DMS114 treated with DMSO at 0.1 percent for 48 hours (cell line): Measurements from ENCODE around the gene CATSPER3.
A peak's percentile ranks its signal among the peaks of the same experiment; 100 is the strongest.

Experiments
- DNase-seq: peaks from one replicate; lab custom pipeline; 2025; ENCODE audit not compliant: unreplicated experiment; lab: John Stamatoyannopoulos, UW

CATSPER3 gene

DNA sequence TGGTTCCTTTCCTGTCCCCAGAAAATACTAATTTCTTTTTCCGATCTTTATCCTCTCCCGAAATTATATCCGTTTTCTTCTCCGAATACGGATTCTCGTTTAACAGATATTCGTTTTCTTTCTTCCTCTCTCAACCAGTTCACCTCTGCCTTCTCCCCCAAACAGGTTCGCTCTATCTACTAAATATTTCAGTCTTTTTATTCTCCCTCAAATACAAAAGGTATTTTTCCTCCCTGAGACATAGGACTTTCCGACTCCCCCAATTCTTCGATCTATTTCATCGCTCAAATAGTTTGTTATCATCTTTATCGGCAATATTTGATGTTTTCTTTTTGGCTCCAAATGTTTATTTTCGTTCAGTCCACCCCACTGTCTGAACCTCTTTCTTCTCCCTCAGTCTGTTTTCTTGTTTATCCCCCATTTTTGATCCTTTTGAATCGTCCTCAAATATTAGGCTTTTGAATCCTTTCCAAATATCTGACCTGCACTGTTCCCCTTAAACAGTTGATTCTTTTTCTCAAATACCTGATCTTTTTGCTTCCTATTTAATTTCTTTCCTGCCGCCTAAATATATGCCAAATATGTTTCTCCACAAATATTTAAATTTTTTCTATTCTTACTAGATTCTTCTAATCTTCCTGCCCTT, 61.9 kb downstream of the CATSPER3 start:
- no peak for DNase-seq

DNA sequence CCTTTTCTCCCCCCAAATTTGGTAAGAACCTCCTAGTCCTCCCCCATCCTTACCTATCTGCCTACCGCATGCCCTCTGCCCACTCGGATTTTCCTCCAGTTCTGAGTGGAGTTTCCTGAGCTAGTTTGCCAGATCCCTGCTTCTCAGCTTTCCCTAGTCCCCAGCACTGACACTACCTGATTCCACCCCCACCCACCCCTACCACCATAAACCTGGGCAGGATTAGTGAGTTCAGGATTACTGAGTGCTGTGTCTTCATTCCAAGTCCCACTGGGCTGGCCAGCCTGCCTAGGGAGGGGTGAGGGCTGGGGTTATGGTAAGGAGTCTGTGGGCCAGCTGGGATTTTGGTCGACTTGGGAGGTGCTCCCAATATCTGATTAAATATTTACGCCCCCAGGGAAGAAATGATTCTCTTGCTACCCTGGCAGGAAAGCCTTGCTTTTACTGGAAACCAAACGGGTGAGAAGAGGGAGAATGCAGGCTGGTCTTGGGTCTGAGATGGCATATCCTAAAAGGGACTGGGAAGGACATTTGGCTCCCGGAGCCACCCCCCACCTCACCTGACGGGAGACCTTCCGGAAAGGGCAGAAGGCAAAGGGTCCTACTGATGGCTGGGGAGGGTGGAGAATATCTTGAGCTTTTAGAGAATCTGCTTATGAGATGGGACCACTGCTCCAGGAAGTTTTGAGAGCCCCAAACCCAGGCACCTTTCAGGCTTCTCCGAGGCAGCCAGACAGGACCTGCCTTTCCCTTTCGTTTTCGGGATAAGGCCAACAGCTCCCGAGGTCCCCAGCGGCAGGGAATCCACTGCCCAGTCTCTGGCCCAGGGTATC, 62.6 kb downstream of the CATSPER3 start:
- no peak for DNase-seq

DNA sequence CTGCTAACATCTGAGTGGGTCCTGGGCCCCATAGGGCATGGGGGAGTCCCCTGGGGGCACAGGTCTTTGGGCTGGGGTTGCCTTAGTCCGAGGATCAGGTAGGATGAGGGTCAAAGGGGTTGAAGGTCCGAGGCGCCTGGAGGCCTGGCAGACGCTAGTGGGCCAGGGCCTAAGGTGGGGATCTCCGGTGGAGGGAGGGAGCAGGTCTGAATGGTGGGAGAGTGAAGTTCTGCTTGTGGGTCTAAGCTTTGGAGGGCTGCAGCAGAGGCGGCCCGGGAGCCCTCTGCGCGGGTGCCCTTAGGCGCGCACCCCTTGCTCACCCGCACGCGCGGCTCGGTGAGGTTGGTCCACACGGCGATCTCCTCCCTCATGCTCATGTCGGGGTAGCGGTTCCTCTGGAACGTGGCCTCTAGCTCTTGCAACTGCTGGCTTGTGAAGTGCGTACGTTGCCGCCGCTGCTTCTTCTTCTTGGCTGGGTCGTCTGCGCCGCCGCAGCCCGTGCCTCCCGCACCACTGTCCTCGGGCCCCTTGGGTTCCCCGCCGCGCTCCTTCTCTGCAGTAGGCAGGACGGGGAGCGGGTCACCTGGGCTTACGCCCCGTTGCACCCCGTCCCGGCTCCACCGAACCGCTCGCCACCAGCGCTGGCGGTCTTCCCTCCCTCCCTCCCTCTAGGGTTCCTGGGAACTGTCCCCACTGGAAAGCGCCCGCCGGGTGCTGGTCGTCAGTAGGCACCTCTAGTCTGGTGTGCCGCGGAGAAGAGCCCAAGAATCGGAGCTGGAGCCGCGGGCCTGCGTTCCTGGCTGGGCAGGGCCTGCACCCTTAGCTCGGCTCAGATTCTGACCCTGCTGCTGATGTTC, 63.5 kb downstream of the CATSPER3 start:
- DNase-seq: no peak

DNA sequence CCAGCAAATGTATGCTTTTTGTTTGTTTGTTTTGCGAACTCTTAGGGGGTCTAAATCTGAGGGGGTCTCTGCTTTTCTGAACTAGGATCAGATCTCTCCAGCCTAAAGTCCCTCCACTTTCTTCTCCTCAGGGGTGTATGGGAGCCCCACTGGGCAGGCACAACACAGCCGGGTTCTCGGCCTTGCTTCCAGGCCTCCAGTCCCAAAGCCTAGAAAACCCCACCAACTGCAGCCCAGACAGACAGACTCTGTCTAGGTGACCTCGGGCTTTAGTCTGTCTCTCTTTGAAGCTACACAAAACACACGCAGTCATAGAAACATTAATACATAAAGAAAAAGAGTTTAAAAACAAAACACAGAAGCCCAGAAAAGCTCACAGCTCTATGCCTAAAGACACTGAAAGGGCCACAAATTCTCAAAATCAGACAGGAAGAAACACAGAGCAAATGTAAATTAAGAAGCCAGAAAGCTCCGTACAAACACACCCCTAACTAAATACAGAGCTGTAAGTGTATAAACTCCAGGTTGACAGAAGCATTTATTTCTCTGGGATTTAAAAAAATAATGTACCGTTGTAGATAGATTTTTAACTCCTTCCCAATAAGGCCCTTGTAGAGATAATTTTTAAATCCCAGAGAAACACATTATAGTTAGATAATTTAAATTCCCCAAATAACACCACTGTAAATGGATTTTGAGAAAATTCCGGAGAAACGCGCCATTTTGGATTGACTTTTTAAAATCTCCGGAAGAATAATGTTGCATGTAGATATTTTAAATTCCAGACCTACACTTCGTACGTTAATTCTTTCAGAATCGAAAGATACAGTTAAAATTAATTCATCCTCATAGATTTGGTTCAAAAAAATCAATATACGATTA, 64.3 kb downstream of the CATSPER3 start:
- DNase-seq: no peak

DNA sequence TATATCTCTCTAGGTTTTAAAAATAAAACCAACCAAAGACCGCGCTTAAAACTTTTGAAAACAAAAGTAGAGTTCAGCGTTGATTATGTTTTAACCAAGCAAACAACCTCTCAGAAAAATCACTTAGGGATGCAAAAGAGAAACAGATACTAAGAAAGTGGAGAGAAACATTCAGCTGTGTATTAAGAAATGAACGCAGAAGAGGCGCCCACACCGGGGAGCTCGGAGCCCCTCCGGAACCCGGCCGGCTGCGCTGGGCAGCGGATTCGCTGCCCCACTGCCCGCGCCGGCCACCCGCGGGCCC, 64.9 kb downstream of the CATSPER3 start:
- no peak for DNase-seq

DNA sequence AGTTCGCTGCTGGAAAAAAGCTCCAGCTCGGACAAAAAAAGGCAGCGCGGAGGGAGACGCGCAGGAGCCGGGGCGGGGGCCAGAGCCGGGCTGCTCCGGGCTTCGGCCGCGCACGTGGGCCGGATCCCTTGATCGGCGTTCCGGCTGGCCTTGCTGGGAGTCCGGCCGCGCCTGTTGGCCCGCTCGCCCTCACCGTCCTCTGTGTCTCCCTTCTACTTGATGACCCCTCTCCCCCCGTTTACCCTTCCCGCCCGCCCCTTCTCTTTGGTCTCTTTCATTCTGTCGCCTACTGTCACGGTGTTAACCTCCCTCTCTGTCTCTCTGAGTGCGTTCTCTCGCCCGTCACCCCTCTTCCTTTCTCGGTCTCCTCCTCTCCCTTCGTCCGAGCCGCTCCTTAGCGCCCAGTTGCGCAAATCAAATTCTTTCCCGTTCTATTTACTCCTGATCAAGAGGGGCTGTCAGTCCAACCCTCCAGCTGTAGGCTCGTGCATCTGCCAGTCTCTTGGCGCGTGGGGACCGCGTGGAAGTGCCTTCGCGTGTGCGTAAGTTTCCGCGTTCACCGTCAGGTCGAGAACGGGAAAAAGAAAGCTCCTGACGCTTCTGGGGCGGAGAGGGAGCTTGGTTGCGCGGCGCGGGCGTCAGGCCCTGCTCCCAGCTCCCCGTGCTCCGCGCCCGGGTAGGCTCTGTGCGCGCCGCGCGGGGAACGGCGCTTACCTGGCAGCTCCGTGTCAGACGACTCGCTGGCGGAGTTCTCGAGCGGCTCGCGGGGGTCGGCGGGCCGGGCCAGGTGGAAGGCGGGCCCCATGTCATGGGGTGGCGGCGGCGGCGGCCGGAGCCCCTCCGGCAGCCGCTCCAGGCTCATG, 65.5 kb downstream of the CATSPER3 start:
- DNase-seq: peak; percentile 39

DNA sequence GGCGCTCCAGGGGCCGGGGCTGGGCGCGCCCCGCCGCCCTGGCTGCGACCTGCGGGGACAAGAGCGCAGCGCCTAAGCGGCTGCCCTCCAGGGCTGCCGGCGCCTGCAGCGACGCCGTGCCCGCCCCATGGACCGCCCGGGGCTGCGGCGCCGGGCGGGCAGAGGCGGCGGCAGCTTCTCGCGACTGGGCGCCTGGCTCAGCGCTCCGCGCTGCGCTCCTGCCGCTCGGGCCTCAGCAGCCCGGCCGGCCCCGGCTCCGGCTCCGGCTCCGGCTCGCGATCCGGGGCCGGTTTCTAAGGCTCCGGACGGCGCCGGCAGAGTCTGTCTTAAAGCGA, 66.2 kb downstream of the CATSPER3 start, which contains the start of gene PITX1:
PITX1 (minus strand) TSS at position 328 of the 335 bp plus-strand sequence. CDS start 347 bp downstream, outside the sequence.
- DNase-seq: no peak

DNA sequence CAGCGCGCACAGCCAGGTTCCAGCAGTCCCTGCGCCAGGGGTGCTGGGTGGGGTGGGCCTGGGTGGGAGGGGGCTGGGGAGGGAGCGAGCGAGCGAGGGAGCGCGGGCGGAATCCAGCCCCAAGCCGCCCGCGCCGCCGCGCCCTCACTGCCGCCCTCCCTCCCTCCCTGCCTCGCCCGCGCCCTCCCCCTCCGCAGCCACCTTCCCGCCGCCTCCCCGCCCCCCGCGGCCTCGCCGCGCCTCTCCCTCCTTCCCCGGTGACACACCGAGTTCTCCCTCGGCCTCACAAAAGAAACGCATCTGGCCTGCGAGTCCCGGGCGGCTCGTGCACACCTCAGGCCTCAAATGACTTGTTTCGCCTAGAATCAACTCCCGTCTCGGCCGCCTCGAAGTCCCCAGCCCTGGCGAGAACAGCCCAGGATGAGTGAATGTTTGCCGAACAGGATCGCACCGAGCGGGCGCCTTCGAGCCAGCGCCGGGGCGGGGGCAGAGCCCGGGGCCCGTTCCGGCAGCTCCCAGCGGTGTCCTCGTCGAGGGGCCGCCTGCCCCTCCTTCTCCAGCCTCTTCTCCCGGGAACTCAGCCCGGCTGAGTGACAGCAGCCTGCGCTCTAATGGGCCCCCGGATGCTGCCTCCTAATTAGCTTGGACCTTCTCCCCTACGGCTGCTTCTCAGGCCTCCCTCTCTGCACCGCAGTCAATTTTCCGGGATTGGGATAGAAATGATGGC, 66.7 kb downstream of the CATSPER3 start:
- no peak for DNase-seq

DNA sequence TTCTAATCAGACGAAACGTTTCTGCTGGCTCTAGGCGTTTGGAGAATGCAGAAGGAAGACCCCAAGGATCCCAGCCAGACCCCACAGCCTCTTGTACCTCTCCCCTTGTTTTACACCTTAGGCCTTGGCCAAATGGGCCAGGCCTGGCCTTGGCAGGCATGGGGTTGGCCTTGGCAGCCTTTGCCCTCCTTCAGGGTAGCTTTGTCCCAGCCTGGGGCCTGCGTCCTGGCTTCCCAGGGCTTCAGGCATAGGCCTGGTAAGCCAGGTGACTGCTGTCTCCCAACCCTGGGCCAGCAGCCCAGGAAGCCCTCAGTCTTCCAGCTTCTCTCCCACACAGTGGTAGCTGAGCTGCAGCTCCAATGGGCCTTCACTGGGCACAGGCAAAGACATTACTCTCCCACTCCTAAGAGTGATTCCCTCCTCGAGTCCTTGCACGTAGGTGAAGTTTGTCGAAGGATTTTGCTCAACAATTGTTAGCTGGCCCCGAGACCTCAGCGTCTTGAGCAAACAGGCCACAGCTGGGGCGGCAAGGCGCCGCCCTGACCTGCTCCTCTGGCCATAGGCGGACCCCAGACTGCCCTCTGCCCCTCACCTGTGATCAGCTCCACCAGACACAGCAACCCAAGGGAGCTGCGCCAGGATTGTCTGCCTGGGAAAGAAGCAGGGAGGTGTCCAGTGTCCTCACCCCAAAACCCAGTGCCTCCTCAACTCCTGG, 67.4 kb downstream of the CATSPER3 start:
- DNase-seq: no peak

DNA sequence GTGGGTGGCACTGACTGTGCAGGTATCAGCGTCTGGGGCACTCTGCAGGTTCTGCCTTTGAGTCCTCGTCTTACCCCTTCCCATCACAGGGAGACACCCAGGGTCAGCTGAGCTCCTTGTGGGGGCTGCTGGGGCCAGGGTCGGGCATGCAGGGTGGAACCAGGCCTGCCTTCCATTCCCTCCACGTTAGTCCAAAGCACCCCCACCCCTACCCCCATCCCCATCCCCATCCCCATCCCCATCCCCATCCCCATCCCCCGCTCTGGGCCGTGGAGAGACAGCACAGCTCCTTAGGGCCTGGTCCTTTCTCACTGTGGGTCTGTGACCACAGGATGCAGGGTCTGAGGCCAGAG, 67.9 kb downstream of the CATSPER3 start:
- no peak for DNase-seq

DNA sequence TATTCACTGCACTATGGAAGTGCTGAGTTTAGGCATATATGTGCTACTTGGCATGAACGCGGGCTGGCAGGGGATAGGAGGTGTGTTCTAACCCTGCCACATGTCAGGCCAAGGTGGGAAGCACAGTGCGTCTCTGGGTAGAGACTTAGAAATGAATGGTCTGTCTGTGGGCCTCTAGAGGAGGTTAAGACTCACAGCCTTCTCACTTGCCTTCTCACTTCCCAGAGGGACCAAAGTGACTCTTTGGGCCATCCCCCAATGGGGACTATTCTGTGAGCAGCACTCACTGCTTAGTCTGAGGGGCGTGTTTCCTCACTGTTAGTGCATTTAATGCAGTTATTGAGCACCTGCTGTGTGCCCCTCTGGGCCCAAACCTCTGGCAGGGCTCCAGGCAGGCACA, 68.7 kb downstream of the CATSPER3 start:
- no peak for DNase-seq

DNA sequence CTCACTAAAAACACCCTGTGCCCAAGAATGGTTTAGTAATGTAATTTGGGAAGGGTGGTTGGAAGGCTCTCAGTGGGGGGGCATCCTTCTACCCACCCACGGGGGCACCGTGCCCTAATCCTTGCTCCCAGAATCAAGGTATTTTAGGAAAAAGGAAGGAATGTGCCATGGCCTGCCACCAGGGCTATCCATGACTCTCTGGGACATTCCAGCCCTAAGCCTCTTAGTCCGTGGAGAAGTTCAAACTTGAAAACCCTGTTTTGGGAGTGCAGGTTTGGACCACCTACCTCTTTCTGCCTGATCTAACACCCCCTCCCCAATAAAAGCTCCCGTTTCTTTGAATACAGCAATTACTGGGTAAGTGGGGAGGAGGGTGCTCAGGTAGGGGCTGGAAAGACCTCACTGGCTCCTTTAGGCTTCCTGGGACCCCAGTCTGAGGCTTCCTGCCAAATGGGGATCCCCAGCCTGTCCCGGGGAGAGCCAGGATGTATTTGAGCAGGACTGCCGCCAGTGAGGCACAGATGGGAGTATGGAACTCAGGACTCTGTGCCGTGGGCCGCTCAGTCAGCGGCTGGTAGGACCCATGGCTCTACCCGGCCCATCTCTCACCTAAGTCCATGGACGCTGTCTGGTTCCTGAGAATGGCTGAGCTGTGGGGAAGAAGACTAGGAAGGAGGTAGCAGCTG, 70.0 kb downstream of the CATSPER3 start:
- no peak for DNase-seq

DNA sequence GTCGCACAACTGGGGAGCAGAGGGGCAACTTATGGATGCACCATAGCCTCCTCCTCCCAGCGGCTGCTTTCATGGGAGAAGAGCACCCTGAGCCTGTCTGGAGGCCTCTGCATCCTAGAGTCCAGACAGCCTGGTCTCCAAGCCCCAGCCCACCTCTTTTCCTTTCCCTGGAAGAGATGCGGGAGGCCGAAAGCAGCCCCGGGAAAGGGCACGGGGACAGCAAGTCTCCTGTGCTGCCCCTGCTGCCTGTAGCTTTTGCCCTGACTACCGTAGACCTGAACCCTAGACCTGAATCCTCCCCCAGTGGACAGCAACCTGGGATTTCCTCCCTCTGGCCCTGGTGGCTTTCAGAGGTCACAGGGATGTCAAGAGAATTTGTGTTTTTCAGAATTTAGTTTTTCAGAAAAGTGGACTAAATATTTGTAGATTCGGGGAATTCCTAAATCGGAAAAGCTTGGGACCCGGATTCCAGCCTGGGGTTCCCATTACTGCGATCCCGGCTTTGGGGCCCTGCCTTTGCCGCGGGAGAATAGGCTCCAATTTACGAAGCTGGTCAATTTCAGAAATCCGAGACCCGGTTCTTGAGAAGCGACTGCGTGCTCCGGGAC, 70.6 kb downstream of the CATSPER3 start:
- DNase-seq: no peak

DNA sequence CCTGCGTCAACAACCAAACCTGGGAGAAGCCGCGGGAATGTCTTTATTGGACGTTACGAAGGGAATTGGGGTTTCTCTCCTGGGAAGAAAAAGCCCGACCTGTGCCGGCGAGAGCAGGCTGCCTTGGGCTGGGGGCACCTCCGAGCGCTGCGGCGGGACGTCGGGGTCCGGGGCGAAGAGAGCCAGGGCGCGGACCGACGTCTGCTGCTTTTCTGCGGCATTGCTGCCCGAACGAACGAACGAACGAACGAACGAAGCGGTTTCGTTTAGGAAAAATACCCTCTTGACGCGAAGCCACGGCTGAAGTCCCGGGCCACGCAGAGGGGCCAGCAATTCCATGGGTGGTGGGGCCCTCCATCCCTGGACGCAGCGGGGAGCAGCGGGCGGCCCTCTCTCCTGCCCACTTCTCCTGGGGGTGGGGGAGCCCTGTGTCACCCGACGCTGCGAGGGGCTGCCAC, 71.1 kb downstream of the CATSPER3 start:
- DNase-seq: no peak

DNA sequence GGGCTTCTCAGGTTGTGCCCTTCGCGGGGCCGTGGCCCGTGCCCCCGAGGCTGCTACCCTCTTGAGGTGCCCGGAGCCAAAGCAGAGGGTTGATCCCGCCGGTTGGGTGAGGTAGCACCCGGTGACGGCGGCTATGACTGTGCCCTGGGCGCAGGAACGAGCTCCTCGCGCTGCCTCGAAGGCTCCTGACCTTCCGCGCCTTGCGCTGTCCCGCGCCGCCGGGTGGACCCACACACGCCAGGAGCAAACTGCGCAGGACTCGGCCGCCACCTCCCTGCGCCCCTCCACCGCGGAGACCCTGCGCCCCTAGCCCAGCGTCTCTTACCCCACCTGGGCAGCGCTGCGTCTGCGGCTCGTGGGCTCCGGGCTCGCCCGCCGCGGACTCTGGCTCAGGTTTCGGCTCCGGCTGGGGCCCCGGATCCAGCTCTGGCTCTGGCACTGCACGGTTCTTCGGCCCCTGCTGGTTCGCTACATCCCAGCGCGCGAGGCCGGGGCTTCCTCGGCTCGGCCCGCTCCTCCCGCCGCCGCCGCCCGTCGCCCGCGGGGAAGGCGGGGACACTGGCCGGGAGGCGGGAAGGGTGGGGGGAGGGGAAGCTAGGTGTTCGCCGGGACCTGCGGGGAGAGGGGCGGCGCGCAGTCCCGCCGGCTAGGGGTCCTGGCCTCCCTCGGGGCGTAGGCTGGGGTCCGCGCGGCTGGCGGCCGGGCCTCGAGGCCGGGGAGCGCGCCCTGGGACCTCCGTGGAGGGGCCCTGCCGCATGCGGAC, 71.7 kb downstream of the CATSPER3 start:
- DNase-seq: no peak

DNA sequence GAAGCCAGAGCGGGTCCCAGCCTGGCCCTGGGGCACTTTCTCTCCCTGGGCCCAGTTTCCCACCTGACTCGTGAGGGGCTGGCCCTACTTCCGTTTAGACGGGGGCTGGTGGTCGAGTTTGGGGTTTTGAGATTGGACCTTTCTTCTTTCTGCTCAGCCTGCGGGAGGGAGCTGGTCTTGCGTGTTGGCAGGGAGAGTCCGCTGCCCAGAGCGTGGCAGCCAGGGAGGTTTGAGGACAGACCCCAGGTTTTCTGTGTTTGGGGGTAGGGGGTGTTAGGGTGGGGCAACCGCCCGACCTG, 72.3 kb downstream of the CATSPER3 start:
- DNase-seq: no peak
